B cell (primary cell): ENCODE measurements around the gene SGSM1. TPM values are rescaled to one million over a fixed set of nuclear protein-coding genes. Genes with fewer than 3 reads are reported as not detected.

Source experiments
- ATAC-seq: fragments of 200-7000 bp; cut with Tn5 transposase; one replicate; pipeline ENCODE4 v1.10.0; 2021; ENCODE audit warnings: low read depth, mild to moderate bottlenecking, moderate number of reproducible peaks, moderate library complexity
- CTCF ChIA-PET: fragments of 350-600 bp; sonication (Branson Sonifier 250); formaldehyde crosslinking; loops from one replicate; lab custom pipeline; 2021; ENCODE audit warnings: antibody characterized with exemption, inconsistent platforms; lab: Charles Lee
- POLR2A ChIA-PET: fragments of 350-600 bp; sonication (Branson Sonifier 250); formaldehyde crosslinking; loops from one replicate; lab custom pipeline; 2021; ENCODE audit warnings: antibody characterized with exemption; lab: Charles Lee
- DNase-seq: peaks from one replicate; pipeline ENCODE4 v3.0.0; 2013
- H2AFZ ChIP-seq: 2 replicates; pipeline ENCODE4 v1.6.1; 2012; ENCODE audit warnings: mild to moderate bottlenecking, low read depth, low read length; ENCODE audit not compliant: insufficient read depth, poor library complexity, severe bottlenecking
- H3K27ac ChIP-seq, 2 donors: 1 replicate in 1 of 2; 2 replicates in 1 of 2; pipeline ENCODE4 v1.5.1; 2012 to 2013; ENCODE audit warnings: low read length in 2 of 2, mild to moderate bottlenecking in 2 of 2, moderate library complexity in 1 of 2
- H3K27me3 ChIP-seq, 4 experiments: fragments of 200-600 bp in 1 of 4; sonication (generic) in 1 of 4; replicated peaks in 1 of 4; 1 replicate in 2 of 4; 2 replicates in 2 of 4; pipeline versions ENCODE4 v1.6.1 to v1.7.0; 2013 to 2016; ENCODE audit warnings: low read length in 3 of 4, mild to moderate bottlenecking in 2 of 4, mixed read lengths in 1 of 4, moderate library complexity in 1 of 4; ENCODE audit not compliant: insufficient read depth in 4 of 4, control insufficient read depth in 3 of 4; ENCODE audit errors: control extremely low read depth in 1 of 4
- H3K36me3 ChIP-seq, 2 experiments: replicated peaks in 1 of 2; 1 replicate in 1 of 2; 2 replicates in 1 of 2; pipeline versions ENCODE4 v1.6.1 to v1.7.1; 2013; ENCODE audit warnings: low read length in 1 of 2; ENCODE audit not compliant: insufficient read depth in 2 of 2, control insufficient read depth in 1 of 2; ENCODE audit errors: control extremely low read depth in 1 of 2, extremely low read depth in 1 of 2
- H3K4me1 ChIP-seq, 2 donors: fragments of 200-600 bp in 1 of 2; sonication (generic) in 1 of 2; 1 replicate in 1 of 2; 2 replicates in 1 of 2; pipeline versions ENCODE4 v1.5.1 to v1.6.1; 2013 to 2017; ENCODE audit warnings: low read length in 2 of 2; ENCODE audit not compliant: control insufficient read depth in 2 of 2, insufficient read depth in 2 of 2
- H3K4me2 ChIP-seq: replicated peaks from 2 replicates; pipeline ENCODE3; 2012; ENCODE audit warnings: mild to moderate bottlenecking, low read depth, low read length; ENCODE audit not compliant: poor library complexity, severe bottlenecking
- H3K4me3 ChIP-seq, 5 experiments: fragments of 200-600 bp in 1 of 5; sonication (generic) in 1 of 5; 1 replicate in 3 of 5; 2 replicates in 2 of 5; pipeline versions ENCODE4 v1.5.1 to v1.7.0; 2011 to 2016; ENCODE audit warnings: low read length in 4 of 5, mild to moderate bottlenecking in 4 of 5, low read depth in 2 of 5, control low read depth in 1 of 5, moderate library complexity in 1 of 5; ENCODE audit not compliant: insufficient read depth in 1 of 5; ENCODE audit errors: control extremely low read depth in 1 of 5, extremely low read depth in 1 of 5
- H3K79me2 ChIP-seq: fragments of 200-600 bp; sonication (generic); one replicate; pipeline ENCODE4 v1.6.0; 2016; ENCODE audit warnings: low read length; ENCODE audit not compliant: control insufficient read depth, insufficient read depth
- H3K9ac ChIP-seq: fragments of 200-600 bp; sonication (generic); 2 replicates; pipeline ENCODE4 v1.6.1; 2017; ENCODE audit warnings: mild to moderate bottlenecking, low read length, moderate library complexity
- H3K9me3 ChIP-seq, 3 donors: one replicate each; pipeline versions ENCODE4 v1.6.1 to v1.7.1; 2013; ENCODE audit warnings: low read length in 2 of 3; ENCODE audit not compliant: control insufficient read depth in 2 of 3, insufficient read depth in 1 of 3; ENCODE audit errors: control extremely low read depth in 1 of 3
- H4K20me1 ChIP-seq: 2 replicates; pipeline ENCODE4 v1.6.0; 2012; ENCODE audit warnings: mild to moderate bottlenecking, low read length; ENCODE audit not compliant: insufficient read depth, control insufficient read depth, poor library complexity, severe bottlenecking
- H3K27ac Mint-ChIP-seq: one replicate; pipeline ENCODE4 v1.8.0; 2021; ENCODE audit warnings: mixed read lengths
- H3K27me3 Mint-ChIP-seq: one replicate; pipeline ENCODE4 v1.8.0; 2021; ENCODE audit warnings: mixed read lengths
- H3K4me1 Mint-ChIP-seq: one replicate; pipeline ENCODE4 v1.8.0; 2021; ENCODE audit warnings: mixed read lengths
- H3K4me3 Mint-ChIP-seq: one replicate; pipeline ENCODE4 v1.8.0; 2021; ENCODE audit warnings: mixed read lengths
- H3K9me3 Mint-ChIP-seq: one replicate; pipeline ENCODE4 v1.8.0; 2022; ENCODE audit warnings: mixed read lengths; ENCODE audit not compliant: insufficient read depth
- EZH2 ChIP-seq: IDR thresholded peaks from 2 replicates; pipeline ENCODE4 v1.6.1; 2012; ENCODE audit warnings: borderline replicate concordance, low read depth, mild to moderate bottlenecking, moderate library complexity, low read length; ENCODE audit not compliant: insufficient read depth, poor library complexity, severe bottlenecking
- WGBS: methylation state at CpG from one replicate; pipeline ENCODE4 v1.1.5; 2013; ENCODE audit warnings: missing lambda C conversion rate; ENCODE audit not compliant: insufficient coverage; 5-methylcytosine and 5-hydroxymethylcytosine counted together
- intact Hi-C: fragments of 100-400 bp; cut with micrococcal nuclease; formaldehyde crosslinking; loops from one replicate; pipeline ENCODE4 v1.10.0; 2022
- polyA plus RNA-seq: library from polyadenylated mRNA; depleted of rRNA; stranded (reverse); fragments of >200 nt; gene quantifications from 2 replicates; pipeline ENCODE4 v1.2.3, GENCODE V29; 2012
- total RNA-seq, 2 donors: library from RNA; stranded (reverse); fragments of 120-200 nt in 1 of 2; gene quantifications; 1 replicate in 1 of 2; 2 replicates in 1 of 2; pipeline versions ENCODE4 v1.2.3 to v1.2.4, GENCODE V29; 2013 to 2022
- TF ChIP-seq, protein P1 (sequence below): fragments of 200-600 bp; IDR thresholded peaks from one replicate; pipeline ENCODE4 v1.8.0; 2022; ENCODE audit warnings: antibody characterized with exemption, mild to moderate bottlenecking

The SGSM1 gene
- total and polyA plus RNA-seq, 2 donors (not counting 1 experiment from before 2014, with no cell fraction given) = 0.91 to 1.3 TPM

DNA sequence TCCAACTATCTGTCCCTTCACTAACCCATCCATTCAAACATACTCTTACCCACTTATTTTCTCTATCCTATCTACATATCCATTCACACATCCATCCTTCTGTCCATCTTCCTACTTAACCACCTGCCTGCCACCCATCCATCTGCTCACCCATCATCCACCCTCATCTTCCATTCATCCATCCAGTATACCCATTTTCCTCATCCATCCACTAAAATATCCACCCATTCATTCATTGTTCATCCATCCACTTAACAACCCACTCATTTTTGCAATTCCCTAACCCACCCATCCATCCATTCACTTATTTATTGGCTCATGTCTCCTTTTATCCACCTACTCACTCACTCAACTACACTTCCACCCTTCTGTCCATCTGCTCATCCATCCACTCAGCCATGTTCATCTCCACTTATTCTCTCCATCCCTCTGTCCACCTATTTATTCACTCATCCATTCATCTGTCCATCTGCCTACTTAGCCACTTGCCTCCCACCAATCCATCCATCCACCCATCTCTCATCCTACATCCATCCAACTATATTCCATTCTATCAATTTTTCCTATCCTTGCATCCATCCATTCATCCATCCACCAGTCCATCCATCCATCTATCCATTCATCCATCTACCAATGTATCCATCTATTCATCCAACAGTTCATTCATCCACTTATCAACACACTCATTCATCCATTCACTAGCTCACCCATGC lies 129.9 kb downstream of the SGSM1 start:
- Mint-ChIP-seq H3K9me3 (no peaks in the 10 kb centered on the region), H3K27ac (no peak overlapping the region), H3K4me3 (no peak overlapping the region), H3K27me3 (peaks cover 13% of the 10 kb centered on the region), H3K4me1 (no peaks in the 10 kb centered on the region)
- ChIA-PET CTCF (no interaction called here), POLR2A (no interaction called here)
- H3K27ac ChIP-seq = no peak overlapping the region
- no peak overlapping the region for H3K4me3 ChIP-seq
- no peak overlapping the region for H3K4me2 ChIP-seq
- no peaks in the 10 kb centered on the region for H3K36me3 ChIP-seq
- intact Hi-C loops = no loop called here
- no peak for TF ChIP-seq EZH2
- TF ChIP-seq, protein P1, sequence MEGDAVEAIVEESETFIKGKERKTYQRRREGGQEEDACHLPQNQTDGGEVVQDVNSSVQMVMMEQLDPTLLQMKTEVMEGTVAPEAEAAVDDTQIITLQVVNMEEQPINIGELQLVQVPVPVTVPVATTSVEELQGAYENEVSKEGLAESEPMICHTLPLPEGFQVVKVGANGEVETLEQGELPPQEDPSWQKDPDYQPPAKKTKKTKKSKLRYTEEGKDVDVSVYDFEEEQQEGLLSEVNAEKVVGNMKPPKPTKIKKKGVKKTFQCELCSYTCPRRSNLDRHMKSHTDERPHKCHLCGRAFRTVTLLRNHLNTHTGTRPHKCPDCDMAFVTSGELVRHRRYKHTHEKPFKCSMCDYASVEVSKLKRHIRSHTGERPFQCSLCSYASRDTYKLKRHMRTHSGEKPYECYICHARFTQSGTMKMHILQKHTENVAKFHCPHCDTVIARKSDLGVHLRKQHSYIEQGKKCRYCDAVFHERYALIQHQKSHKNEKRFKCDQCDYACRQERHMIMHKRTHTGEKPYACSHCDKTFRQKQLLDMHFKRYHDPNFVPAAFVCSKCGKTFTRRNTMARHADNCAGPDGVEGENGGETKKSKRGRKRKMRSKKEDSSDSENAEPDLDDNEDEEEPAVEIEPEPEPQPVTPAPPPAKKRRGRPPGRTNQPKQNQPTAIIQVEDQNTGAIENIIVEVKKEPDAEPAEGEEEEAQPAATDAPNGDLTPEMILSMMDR = no peak
- peaks cover 0 to 1% (median 0%) of the 10 kb centered on the region in 3 donors for H3K9me3 ChIP-seq
- no peak for ATAC-seq
- DNase-seq = no peak
- H3K4me1 ChIP-seq = no peaks in the 10 kb centered on the region
- H2AFZ ChIP-seq = no peak overlapping the region
- H4K20me1 ChIP-seq = no peaks in the 10 kb centered on the region
- no peaks in the 10 kb centered on the region for H3K79me2 ChIP-seq
- H3K27me3 ChIP-seq = peaks cover 0 to 10% (median 8%) of the 10 kb centered on the region in 4 experiments
- H3K9ac ChIP-seq = no peak overlapping the region

DNA sequence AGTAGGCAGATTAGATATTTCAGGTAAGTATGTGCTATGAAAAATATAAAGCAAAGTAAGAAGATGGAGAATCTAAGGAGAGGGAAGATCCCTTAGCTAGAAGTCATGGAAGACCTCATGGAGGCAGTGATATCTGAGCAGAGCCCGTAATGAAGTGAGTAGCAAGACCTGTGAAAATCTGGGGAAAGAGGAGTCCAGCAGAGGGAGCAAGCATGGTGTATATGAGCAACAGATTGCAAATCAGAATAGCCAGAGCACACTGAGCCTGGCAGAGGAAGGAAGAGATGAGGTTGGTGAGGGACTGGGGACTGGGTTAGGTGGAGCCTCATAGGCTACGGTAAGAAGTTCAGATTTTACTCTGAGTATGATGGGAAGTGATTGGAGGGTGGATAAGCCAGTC lies 131.1 kb downstream of the SGSM1 start:
- Histone ChIP-seq H3K9me3 (peaks cover 0 to 1% (median 0%) of the 10 kb centered on the region in 3 donors), H3K27me3 (peaks cover 0 to 10% (median 5%) of the 10 kb centered on the region in 4 experiments), H3K27ac (no peak overlapping the region), H3K9ac (no peak overlapping the region), H3K79me2 (no peaks in the 10 kb centered on the region), H3K4me1 (no peaks in the 10 kb centered on the region), H4K20me1 (no peaks in the 10 kb centered on the region), H3K36me3 (no peaks in the 10 kb centered on the region), H2AFZ (no peak overlapping the region), H3K4me2 (no peak overlapping the region), H3K4me3 (no peak overlapping the region)
- WGBS = 13% methylated on average over 2 of the region's 2 CpGs
- ChIA-PET POLR2A (no interaction called here), CTCF (no interaction called here)
- DNase-seq (no peak), ATAC-seq (no peak)
- H3K27me3 Mint-ChIP-seq = peaks cover 5% of the 10 kb centered on the region
- H3K27ac Mint-ChIP-seq = no peak overlapping the region
- intact Hi-C loops = no loop called here
- H3K4me3 Mint-ChIP-seq = no peak overlapping the region
- no peak for TF ChIP-seq EZH2
- TF ChIP-seq, protein P1 = no peak
- no peaks in the 10 kb centered on the region for H3K4me1 Mint-ChIP-seq
- no peaks in the 10 kb centered on the region for H3K9me3 Mint-ChIP-seq
